Stimulated activated CD8-positive, alpha-beta memory T cell treated with anti-CD3 and anti-CD28 coated beads, Interleukin-12 subunit alpha, Interleukin-12 subunit beta, amount 100 ng/mL, for 4 hours (primary cell): Measurements from ENCODE around the gene PCNX1.

Experiments
- DNase-seq: peaks from one replicate; pipeline ENCODE4 v3.0.0-alpha.2; 2020; ENCODE audit warnings: low read depth

Gene PCNX1

GRCh38 chr14:70889555-70889954 is 17.7 kb upstream of the PCNX1 start:
- no peak for DNase-seq

- DNase-seq, result no peak
Measured at GRCh38 chr14:70890826-70891659, 16.2 kb upstream of the PCNX1 start.

GRCh38 chr14:70891737-70892136 is 15.5 kb upstream of the PCNX1 start:
- DNase-seq, result no peak

DNA sequence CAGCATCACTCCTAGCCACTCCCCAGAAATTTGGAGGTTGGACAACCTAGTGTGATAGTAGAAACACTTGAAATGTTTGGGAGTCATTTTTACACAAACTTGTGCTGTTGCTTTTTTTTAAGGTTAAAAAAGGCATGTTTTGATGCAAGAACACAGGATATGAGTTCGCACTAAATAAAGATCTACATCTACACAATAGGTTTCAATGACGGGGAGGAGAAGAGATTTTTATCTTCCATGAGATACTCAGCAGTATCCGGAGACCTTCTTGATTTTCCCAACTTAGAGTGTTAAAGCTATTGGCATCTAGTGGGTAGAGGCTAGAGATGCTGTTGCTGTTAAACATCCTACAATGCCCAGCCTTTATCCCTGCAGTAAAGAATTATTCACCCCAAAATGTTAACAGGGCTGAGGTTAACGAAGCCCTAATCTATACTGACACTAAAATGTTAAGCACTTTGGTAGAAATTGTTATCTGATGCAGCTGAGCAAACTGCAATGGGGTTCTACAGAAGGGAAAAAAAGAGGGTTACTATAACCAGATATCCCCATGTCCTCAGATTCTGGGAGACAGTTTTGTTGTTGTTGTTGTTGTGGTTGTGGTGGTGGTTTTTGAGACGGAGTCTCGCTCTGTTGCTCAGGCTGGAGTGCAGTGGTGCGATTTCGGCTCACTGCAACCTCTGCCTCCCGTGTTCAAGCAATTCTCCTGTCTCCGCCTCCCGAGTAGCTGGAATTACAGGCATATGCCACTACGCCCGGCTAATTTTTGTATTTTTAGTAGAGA is 14.0 kb upstream of the PCNX1 start:
- DNase-seq, result no peak

GRCh38 chr14:70893858-70894291 is 13.4 kb upstream of the PCNX1 start:
- no peak for DNase-seq

- DNase-seq, result no peak
Measured at GRCh38 chr14:70894868-70895267, 12.4 kb upstream of the PCNX1 start.

DNA sequence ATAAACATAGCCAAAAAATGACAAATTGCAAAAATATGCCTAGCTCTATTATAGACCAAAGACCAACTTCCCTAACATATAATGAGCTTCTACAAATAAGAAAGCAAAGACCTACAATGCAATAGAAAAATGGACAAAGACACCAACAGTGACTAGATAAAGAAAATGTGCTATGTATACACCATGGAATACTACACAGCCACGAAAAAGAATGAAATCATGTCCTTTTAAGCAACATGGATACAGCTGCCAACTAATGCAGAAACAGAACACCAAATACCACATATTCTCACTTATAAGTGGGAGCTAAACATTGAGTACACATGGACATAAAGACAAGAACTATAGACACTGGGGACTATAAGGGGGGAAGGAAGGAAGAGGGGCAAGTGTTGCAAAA is 10.9 kb upstream of the PCNX1 start:
- DNase-seq, result no peak

DNA sequence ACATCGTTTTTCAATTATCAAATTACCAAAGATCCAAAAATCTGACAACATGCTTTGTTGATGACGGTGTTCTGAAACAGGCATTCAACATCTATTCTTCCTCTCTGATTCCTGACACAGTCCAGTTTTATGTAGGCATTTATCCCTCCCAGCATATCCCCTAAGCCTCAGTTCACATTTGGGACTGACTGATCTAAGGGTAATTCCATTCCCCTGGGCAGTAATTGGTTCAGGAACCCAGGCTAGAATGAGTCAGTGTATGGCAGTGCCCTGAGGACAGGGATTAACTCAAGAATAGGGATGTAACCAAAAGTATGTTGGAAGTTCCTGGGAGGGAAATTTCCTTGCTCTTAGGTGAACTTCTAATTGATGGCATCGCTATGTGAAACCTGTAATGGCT is 10.3 kb upstream of the PCNX1 start:
- DNase-seq, result no peak

DNA sequence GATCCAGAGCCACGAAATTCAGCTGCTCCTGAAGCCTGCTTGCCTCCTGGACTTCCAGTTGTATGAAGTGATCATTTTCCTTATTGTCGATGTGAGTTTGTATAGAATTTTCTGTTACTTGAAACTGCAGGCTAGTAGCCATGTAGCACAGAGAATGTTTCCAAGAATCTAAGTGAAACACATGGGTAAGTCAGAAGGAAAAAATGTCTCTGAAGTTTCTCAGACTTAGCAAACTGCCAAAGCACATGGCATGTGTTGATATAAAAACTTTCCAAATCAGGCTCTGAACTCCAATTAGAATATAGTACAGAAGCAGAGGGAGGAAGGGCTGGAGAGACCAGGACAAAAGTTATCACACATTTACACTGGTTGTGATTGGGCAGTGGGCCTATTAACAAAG is 9.8 kb upstream of the PCNX1 start:
- no peak for DNase-seq

- DNase-seq, result no peak
Measured at GRCh38 chr14:70898111-70898745, 9.0 kb upstream of the PCNX1 start.

DNA sequence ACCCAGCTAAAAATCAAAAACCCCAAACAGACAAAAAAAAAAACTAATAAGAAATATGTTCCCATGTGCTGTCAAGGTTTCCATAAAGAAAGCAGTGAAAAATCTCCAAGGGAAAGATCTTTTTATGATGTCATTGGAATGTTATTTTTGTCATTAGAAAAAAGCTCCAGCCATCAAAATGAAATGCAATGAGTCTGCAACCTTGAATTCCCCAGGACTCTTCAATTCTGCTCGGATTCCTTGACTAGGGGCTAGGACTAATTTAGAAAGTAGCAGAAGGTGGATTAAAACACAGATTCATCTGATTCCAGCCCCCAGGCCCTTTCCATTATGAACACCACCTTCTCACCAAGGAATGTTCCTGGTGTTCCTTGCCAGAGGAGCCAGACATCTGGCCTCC is 6.0 kb upstream of the PCNX1 start:
- DNase-seq, result no peak

GRCh38 chr14:70902184-70902583 is 5.1 kb upstream of the PCNX1 start:
- no peak for DNase-seq

- no peak for DNase-seq
Measured at GRCh38 chr14:70904373-70904772, 2.9 kb upstream of the PCNX1 start.

- no peak for DNase-seq
Measured at GRCh38 chr14:70905301-70905700, 2.0 kb upstream of the PCNX1 start.

GRCh38 chr14:70906793-70907175 is 475 bp upstream of the PCNX1 start:
- DNase-seq, result no peak

DNA sequence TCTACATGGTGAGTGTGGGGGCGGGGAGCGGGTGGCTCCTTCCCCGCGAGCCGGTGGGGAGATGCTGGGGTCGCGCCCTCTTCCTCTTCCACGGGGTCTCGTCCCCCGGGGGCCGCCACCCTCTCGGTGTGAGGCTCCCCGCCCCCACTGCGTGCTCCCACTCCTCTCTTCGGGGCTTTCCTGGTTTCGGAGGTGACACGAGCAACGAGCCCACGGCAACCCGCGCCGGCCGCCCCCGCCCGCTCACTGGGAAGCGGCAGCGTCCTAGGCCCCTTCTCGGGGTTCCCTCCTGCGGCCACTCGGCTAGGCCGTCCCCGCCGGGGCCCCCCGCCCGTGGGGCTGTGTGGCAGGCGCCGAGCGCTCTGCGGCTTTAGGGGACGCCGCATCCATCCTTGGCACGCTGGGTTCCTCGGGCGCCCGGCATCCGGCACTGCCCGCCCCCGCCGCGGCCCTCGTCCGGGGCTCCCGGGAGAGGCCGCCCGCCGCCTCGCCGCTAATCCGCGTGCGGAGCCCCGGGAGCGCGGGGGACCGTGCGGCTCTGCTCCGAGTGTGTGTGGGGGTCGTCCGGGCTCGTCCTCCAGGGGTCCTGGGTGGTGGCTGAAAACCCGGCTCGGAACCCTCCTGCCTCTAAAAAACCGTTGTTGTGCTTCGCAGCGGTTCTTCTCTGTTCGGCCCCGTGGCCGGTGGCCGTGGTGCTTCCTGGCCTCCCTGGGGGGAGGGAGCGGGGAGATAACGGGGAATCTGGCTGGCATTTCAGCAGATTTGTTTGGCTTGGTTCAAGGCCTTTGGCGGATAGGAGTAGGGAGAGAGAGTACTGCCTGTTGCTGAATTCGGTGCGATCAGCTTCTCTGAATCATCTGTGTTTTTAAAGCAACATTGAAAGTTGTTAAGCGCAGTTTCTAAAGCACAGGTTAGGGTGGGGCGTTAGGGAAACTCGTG is 1.0 kb downstream of the PCNX1 start:
- peak; percentile 54 for DNase-seq

DNA sequence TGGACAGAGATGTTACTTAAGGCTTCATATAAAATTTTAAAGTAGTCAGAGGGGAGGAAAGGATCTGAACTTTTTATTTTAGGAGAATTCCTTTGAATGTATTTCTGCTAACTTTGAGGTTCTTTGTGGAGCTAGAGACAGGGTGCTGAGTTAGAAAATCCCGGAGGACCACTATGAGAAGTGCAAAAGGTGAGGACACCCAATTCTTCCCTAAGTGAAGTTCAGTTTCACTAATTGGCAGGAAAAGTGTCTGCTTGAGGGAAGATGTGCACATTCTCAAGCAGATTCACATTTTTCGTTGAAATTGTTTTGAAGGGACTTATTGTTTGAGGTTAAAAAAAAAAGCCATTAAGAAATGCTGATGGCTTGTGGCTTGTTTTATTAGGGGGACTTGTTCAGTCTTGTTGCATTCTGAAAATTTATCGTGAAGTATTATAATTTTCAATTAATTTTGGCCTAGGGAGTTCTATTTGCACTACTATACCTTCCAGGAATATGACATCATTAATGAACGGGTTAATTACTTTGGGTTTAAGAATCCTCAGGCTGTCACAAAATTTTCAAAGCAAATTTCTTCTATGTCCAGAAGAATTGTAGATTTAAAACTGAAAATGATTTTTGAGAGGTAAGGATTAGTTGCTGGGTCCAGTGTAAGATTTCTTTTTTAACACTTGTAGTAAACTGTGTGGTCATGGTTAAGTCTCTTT is 1.8 kb downstream of the PCNX1 start:
- no peak for DNase-seq

DNA sequence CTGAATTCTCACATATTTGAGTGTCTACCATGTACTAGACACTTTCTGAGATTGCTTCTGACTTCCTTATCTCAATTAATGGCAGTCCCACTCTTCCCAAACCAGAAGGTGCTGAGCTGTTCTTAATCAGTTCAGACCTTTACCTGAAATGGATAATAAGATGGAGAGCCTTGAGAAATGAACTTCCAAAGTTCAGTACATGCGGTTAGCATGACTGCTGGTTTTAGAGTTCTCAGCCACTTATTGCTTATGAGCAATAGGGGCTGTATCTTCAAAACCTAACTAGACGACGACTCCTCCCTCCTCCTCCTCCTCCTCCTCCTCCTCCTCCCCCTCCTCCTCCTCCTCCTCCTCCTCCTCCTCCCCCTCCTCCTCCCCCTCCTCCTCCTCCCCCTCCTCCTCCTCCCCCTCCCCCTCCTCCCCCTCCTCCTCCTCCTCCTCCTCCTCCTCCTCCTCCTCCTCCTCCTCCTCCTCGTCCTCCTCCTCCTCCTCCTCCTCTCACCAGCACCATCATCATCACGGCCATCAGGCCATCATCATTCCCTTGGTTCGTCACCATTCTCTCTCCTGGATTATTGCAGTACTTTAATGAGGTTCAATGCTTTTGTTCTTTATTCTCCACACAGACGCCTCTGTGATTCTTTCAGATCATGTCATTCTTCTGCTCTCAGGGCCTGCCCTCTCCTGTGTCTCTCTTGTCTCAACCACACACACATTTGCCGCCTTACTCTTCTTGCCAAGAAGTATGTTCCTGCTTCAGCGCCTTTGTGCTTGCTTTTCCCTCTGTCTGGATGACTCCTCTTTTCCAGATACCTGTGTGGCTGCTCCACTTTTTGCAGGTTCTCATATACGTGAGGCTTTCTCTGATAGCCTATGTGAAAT is 2.7 kb downstream of the PCNX1 start:
- DNase-seq, result no peak

- no peak for DNase-seq
Measured at GRCh38 chr14:70915415-70915814, 8.2 kb downstream of the PCNX1 start.

- DNase-seq, result no peak
Measured at GRCh38 chr14:70916300-70916699, 9.0 kb downstream of the PCNX1 start.
